IMR-90 (cell line): Measurements from ENCODE around the gene DCAF5. TPM values are rescaled to one million over a fixed set of nuclear protein-coding genes. Genes with fewer than 3 reads are reported as not detected.

Experiments used
- ATAC-seq: fragments of 200-7000 bp; cut with Tn5 transposase; 2 replicates; pipeline ENCODE4 v1.9.1; 2020; ENCODE audit warnings: low read depth, mild to moderate bottlenecking, moderate library complexity
- BruUV-seq: library from RNA; stranded (reverse); fragments of 400-500 nt; replicated peaks from 2 replicates; lab custom pipeline; 2021; lab: Mats Ljungman, UMichigan
- CTCF ChIA-PET: fragments of 300-600 bp; formaldehyde crosslinking; extraction: SDS; loops from one replicate; lab custom pipeline; 2021; ENCODE audit warnings: antibody characterized with exemption; lab: Yijun Ruan, JAX
- POLR2A ChIA-PET: fragments of 300-600 bp; sonication (Branson Sonifier 250); formaldehyde crosslinking; loops from one replicate; lab custom pipeline; 2022; ENCODE audit warnings: antibody characterized with exemption; ENCODE audit not compliant: unreplicated experiment; lab: Charles Lee
- DNase-seq: peaks from one replicate; pipeline ENCODE4 v3.0.0; 2013
- H2AFZ ChIP-seq: replicated peaks from 2 replicates; pipeline ENCODE3; 2013; ENCODE audit warnings: low read length, mild to moderate bottlenecking; ENCODE audit not compliant: poor library complexity
- H2AK5ac ChIP-seq: 2 replicates; pipeline ENCODE4 v1.6.1; 2013; ENCODE audit warnings: low read depth, low read length, inconsistent platforms
- H2AK9ac ChIP-seq: replicated peaks from 2 replicates; pipeline ENCODE3; 2013; ENCODE audit warnings: mild to moderate bottlenecking, low read depth, low read length, moderate library complexity; ENCODE audit not compliant: poor library complexity
- H2BK120ac ChIP-seq: 2 replicates; pipeline ENCODE4 v1.6.1; 2013; ENCODE audit warnings: low read depth, low read length, inconsistent platforms
- H2BK15ac ChIP-seq: 3 replicates; pipeline ENCODE4 v1.6.1; 2013; ENCODE audit warnings: low read depth, low read length, inconsistent platforms
- H2BK20ac ChIP-seq: 2 replicates; pipeline ENCODE4 v1.6.1; 2013; ENCODE audit warnings: low read depth, mild to moderate bottlenecking, inconsistent platforms, low read length, moderate library complexity
- H2BK5ac ChIP-seq: 2 replicates; pipeline ENCODE4 v1.6.1; 2013; ENCODE audit warnings: mild to moderate bottlenecking, low read depth, low read length, inconsistent platforms; ENCODE audit not compliant: poor library complexity, severe bottlenecking
- H3K14ac ChIP-seq: replicated peaks from 2 replicates; pipeline ENCODE4 v1.6.1; 2013; ENCODE audit warnings: low read depth, low read length, inconsistent platforms
- H3K18ac ChIP-seq: 2 replicates; pipeline ENCODE4 v1.6.1; 2013; ENCODE audit warnings: low read depth, low read length, control low read depth
- H3K23ac ChIP-seq: 2 replicates; pipeline ENCODE4 v1.6.1; 2013; ENCODE audit warnings: low read depth, low read length, inconsistent platforms
- H3K27ac ChIP-seq: 2 replicates; pipeline ENCODE4 v1.5.1; 2013; ENCODE audit warnings: mild to moderate bottlenecking, control low read depth, low read length; ENCODE audit not compliant: insufficient read depth
- H3K27me3 ChIP-seq: 2 replicates; pipeline ENCODE4 v1.6.1; 2013; ENCODE audit warnings: low read length; ENCODE audit not compliant: control insufficient read depth, insufficient read depth
- H3K36me3 ChIP-seq: 2 replicates; pipeline ENCODE4 v1.6.1; 2013; ENCODE audit warnings: low read length, mixed read lengths; ENCODE audit not compliant: control insufficient read depth, insufficient read depth
- H3K4ac ChIP-seq: 2 replicates; pipeline ENCODE4 v1.6.1; 2013; ENCODE audit warnings: low read depth, low read length, inconsistent platforms
- H3K4me1 ChIP-seq: 2 replicates; pipeline ENCODE4 v1.6.1; 2013; ENCODE audit warnings: low read length, mixed read lengths; ENCODE audit not compliant: control insufficient read depth, insufficient read depth
- H3K4me2 ChIP-seq: 2 replicates; pipeline ENCODE4 v1.6.1; 2013; ENCODE audit warnings: low read depth, mild to moderate bottlenecking, control low read depth, low read length, moderate library complexity
- H3K4me3 ChIP-seq: 2 replicates; pipeline ENCODE4 v1.5.1; 2013; ENCODE audit warnings: low read depth, mild to moderate bottlenecking, control low read depth, low read length, moderate library complexity; ENCODE audit not compliant: insufficient read depth
- H3K56ac ChIP-seq: 2 replicates; pipeline ENCODE4 v1.6.1; 2013; ENCODE audit warnings: low read length, inconsistent platforms; ENCODE audit not compliant: insufficient read depth; ENCODE audit errors: extremely low read depth
- H3K79me1 ChIP-seq, 2 experiments: 2 replicates each; pipeline ENCODE4 v1.6.1; 2013; ENCODE audit warnings: low read length in 2 of 2, inconsistent platforms in 1 of 2, low read depth in 1 of 2
- H3K9ac ChIP-seq: 2 replicates; pipeline ENCODE4 v1.6.1; 2013; ENCODE audit warnings: low read depth, low read length, control low read depth
- H3K9me1 ChIP-seq: 2 replicates; pipeline ENCODE4 v1.6.1; 2013; ENCODE audit warnings: low read length, inconsistent platforms; ENCODE audit not compliant: insufficient read depth
- H3K9me3 ChIP-seq: 2 replicates; pipeline ENCODE4 v1.6.1; 2013; ENCODE audit warnings: low read length; ENCODE audit not compliant: control insufficient read depth, insufficient read depth
- H4K20me1 ChIP-seq: 2 replicates; pipeline ENCODE4 v1.6.1; 2013; ENCODE audit warnings: low read length, inconsistent platforms; ENCODE audit not compliant: insufficient read depth
- H4K5ac ChIP-seq: 2 replicates; pipeline ENCODE4 v1.6.1; 2013; ENCODE audit warnings: mild to moderate bottlenecking, low read depth, low read length, control low read depth
- H4K8ac ChIP-seq, 2 experiments: 2 replicates each; pipeline ENCODE4 v1.6.1; 2013; ENCODE audit warnings: low read depth in 2 of 2, low read length in 2 of 2, control low read depth in 1 of 2, inconsistent platforms in 1 of 2
- H4K91ac ChIP-seq: 2 replicates; pipeline ENCODE4 v1.6.1; 2013; ENCODE audit warnings: low read depth, low read length, inconsistent platforms; ENCODE audit not compliant: insufficient read depth
- BHLHE40 ChIP-seq: fragments of 150-350 bp; IDR thresholded peaks from 2 replicates; pipeline ENCODE4 v1.6.1; 2016; ENCODE audit warnings: mild to moderate bottlenecking, low read depth, low read length
- CEBPB ChIP-seq: IDR thresholded peaks from 2 replicates; pipeline ENCODE4 v1.6.1; 2012; ENCODE audit warnings: low read depth, low read length, improper control_type of control experiment
- FOS ChIP-seq: fragments of 150-350 bp; IDR thresholded peaks from 2 replicates; pipeline ENCODE4 v1.6.1; 2016; ENCODE audit warnings: low read depth, low read length
- MAFK ChIP-seq: IDR thresholded peaks from 2 replicates; pipeline ENCODE4 v1.6.1; 2012; ENCODE audit warnings: low read depth, low read length, improper control_type of control experiment
- MAZ ChIP-seq: IDR thresholded peaks from 2 replicates; pipeline ENCODE4 v1.6.1; 2012; ENCODE audit warnings: low read depth, mild to moderate bottlenecking, low read length, improper control_type of control experiment, moderate library complexity, borderline replicate concordance
- NFE2L2 ChIP-seq: fragments of 150-350 bp; IDR thresholded peaks from 2 replicates; pipeline ENCODE4 v1.6.1; 2016; ENCODE audit warnings: low read depth, mild to moderate bottlenecking, low read length
- POLR2A ChIP-seq: IDR thresholded peaks from 2 replicates; pipeline ENCODE4 v1.6.1; 2012; ENCODE audit warnings: mild to moderate bottlenecking, low read depth, low read length
- RAD21 ChIP-seq: IDR thresholded peaks from 2 replicates; pipeline ENCODE4 v1.6.1; 2012; ENCODE audit warnings: low read length, improper control_type of control experiment
- RCOR1 ChIP-seq: IDR thresholded peaks from 2 replicates; pipeline ENCODE4 v1.6.1; 2012; ENCODE audit warnings: mild to moderate bottlenecking, low read length, improper control_type of control experiment; ENCODE audit not compliant: insufficient replicate concordance
- RFX5 ChIP-seq: IDR thresholded peaks from 2 replicates; pipeline ENCODE4 v1.8.0; 2012; ENCODE audit warnings: low read depth, mild to moderate bottlenecking, low read length, moderate library complexity
- USF2 ChIP-seq: fragments of 150-350 bp; IDR thresholded peaks from 2 replicates; pipeline ENCODE4 v1.6.1; 2017; ENCODE audit warnings: mild to moderate bottlenecking, antibody characterized with exemption, low read length, low read depth
- WGBS, 2 experiments: methylation state at CpG; one replicate each; pipeline versions ENCODE4 v1.1.5 to v1.1.7; 2013; ENCODE audit warnings: missing lambda C conversion rate in 2 of 2; ENCODE audit not compliant: insufficient read length in 1 of 2; ENCODE audit errors: extremely low coverage in 2 of 2; 5-methylcytosine and 5-hydroxymethylcytosine counted together
- dilution Hi-C: fragments of 300-500 bp; cut with HindIII; formaldehyde crosslinking; loops from one replicate; pipeline ENCODE4 v1.14.3; 2018; ENCODE audit warnings: low sequenced_read_pairs; ENCODE audit not compliant: unreplicated experiment
- in situ Hi-C: fragments of 300-500 bp; cut with MboI; formaldehyde crosslinking; loops from 3 replicates; pipeline ENCODE4 v1.14.3; 2019; ENCODE audit warnings: low sequenced_read_pairs, inconsistent platforms, mixed read lengths
- intact Hi-C: fragments of 100-400 bp; cut with micrococcal nuclease; formaldehyde crosslinking; loops from 2 replicates; pipeline ENCODE4 v1.10.0; 2022
- polyA plus RNA-seq, 3 experiments: library from polyadenylated mRNA; depleted of rRNA; stranded (reverse); fragments of >200 nt; gene quantifications; 2 replicates each; pipeline ENCODE4 v1.2.3, GENCODE V29; 2012; ENCODE audit warnings: low replicate concordance in 1 of 3
- total RNA-seq: library from RNA; depleted of rRNA; stranded (reverse); fragments of >200 nt; gene quantifications from 2 replicates; pipeline ENCODE4 v1.2.3, GENCODE V29; 2012

Gene DCAF5
- total and polyA plus RNA-seq, 2 of the 4 experiments (the other 2 are of a cell fraction): 17.6 to 30.4 TPM

- no peak overlapping the region for H2BK5ac ChIP-seq
- H2AFZ ChIP-seq: no peak overlapping the region
- BruUV-seq: no TSS peak
- no peak overlapping the region for H2AK9ac ChIP-seq
- no peak for DNase-seq
- H4K20me1 ChIP-seq: no peaks in the 10 kb centered on the region
- H3K9ac ChIP-seq: no peak overlapping the region
- CTCF ChIA-PET: no interaction called here
- POLR2A ChIA-PET: no interaction called here
- no peak overlapping the region for H2BK15ac ChIP-seq
- no peak overlapping the region for H2AK5ac ChIP-seq
- dilution Hi-C loops: no loop called here
- H2BK20ac ChIP-seq: no peak overlapping the region
- H3K4ac ChIP-seq: no peak overlapping the region
- H3K27ac ChIP-seq: no peak overlapping the region
- no peaks in the 10 kb centered on the region for H3K4me1 ChIP-seq
- no peak overlapping the region for H4K5ac ChIP-seq
- H3K23ac ChIP-seq: no peak overlapping the region
- intact Hi-C loops: no loop called here
- ATAC-seq: no peak
- TF ChIP-seq NFE2L2 (no peak), RAD21 (no peak), CEBPB (no peak), USF2 (no peak), MAFK (no peak), RFX5 (no peak), BHLHE40 (no peak), RCOR1 (no peak), FOS (no peak), MAZ (no peak), POLR2A (no peak)
- H4K91ac ChIP-seq: no peak overlapping the region
- no peak overlapping the region for H3K14ac ChIP-seq
- no peak overlapping the region for H3K4me2 ChIP-seq
- no peaks in the 10 kb centered on the region for H3K79me1 ChIP-seq
- H3K36me3 ChIP-seq: no peaks in the 10 kb centered on the region
- H3K18ac ChIP-seq: no peak overlapping the region
- in situ Hi-C loops: no loop called here
- H3K27me3 ChIP-seq: peaks cover 3% of the 10 kb centered on the region; the same call in 1 of the 2 replicates
- no CpG with 5 or more reads among the region's 1 CpG for WGBS, 2 experiments
- no peak overlapping the region for H3K56ac ChIP-seq
- H3K9me3 ChIP-seq: 0 out of 2 replicates have a peak, but pooled peaks cover 2% of the 10 kb centered on the region
- H3K4me3 ChIP-seq: no peak overlapping the region
- H4K8ac ChIP-seq: no peak overlapping the region
- H3K9me1 ChIP-seq: no peaks in the 10 kb centered on the region
- no peak overlapping the region for H2BK120ac ChIP-seq
These were observed 8.7 kb upstream of the DCAF5 start for GRCh38 chr14:69161590-69161989.
